ENCODE data around the gene ROR1.
"Not testable (repeated sequence)": the region's sequence is repeated elsewhere in the genome, so short reads cannot be mapped to it uniquely, and the experiment has no call there.

The ROR1 gene

GRCh38 chr1:63824451-63824850 lies 50.6 kb downstream of the ROR1 start:
- no peak overlapping the region for H3K4me3 ChIP-seq (ENCODE audit: extremely low read depth, insufficient read depth, low read length, poor library complexity, severe bottlenecking)
- H3K36me3 ChIP-seq (ENCODE audit: control insufficient read depth, insufficient read depth, low read length), result no peaks in the 10 kb centered on the region
- peaks cover 12% of the 10 kb centered on the region for H3K4me1 ChIP-seq (ENCODE audit: control insufficient read depth, insufficient read depth, low read length, poor library complexity, severe bottlenecking)
- no peaks in the 10 kb centered on the region for H3K9me3 ChIP-seq (ENCODE audit: control insufficient read depth, low read length)
- H3K27ac ChIP-seq (ENCODE audit: low read depth, low read length, severe bottlenecking), result no peak overlapping the region
- no CpG with 5 or more reads among the region's 1 CpG for WGBS, 2 experiments (ENCODE audit: insufficient coverage in 2 of 2)

- H3K27ac ChIP-seq (ENCODE audit: low read depth, low read length, severe bottlenecking), result no peak overlapping the region
- H3K4me1 ChIP-seq (ENCODE audit: control insufficient read depth, insufficient read depth, low read length, poor library complexity, severe bottlenecking), result peaks cover 12% of the 10 kb centered on the region
- H3K4me3 ChIP-seq (ENCODE audit: extremely low read depth, insufficient read depth, low read length, poor library complexity, severe bottlenecking), result no peak overlapping the region
- no CpG with 5 or more reads among the region's 1 CpG for WGBS, 2 experiments (ENCODE audit: insufficient coverage in 2 of 2)
- no peaks in the 10 kb centered on the region for H3K9me3 ChIP-seq (ENCODE audit: control insufficient read depth, low read length)
- H3K36me3 ChIP-seq (ENCODE audit: control insufficient read depth, insufficient read depth, low read length), result no peaks in the 10 kb centered on the region
These were observed 51.3 kb downstream of the ROR1 start for GRCh38 chr1:63825111-63825510.

DNA sequence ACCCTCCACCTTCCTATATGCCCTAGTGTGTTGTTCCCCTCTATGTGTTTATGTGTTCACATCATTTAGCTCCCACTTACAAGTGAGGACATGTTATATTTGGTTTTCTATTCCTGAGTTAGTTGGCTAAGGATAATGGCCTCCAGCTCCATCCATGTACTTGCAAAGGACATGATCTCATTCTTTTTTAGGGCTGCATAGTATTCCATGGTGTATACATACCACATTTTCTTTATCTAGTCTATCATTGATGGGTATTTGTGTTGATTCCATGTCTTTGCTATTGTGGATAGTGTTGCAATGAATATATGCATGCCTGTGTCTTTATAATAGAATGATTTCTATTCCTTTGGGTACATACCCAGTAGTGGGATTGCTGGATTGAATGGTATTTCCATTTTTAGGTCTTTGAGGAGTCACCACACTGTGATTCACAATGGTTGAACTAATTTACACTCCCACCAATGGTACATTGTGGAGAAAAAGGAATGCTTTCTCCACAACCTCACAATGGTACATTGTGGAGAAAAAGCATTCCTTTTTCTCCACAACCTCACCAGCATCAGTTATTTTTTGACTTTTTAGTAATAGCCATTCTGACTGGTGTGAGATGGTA lies 52.5 kb downstream of the ROR1 start:
- not testable (repeated sequence) for H3K4me3 ChIP-seq (ENCODE audit: extremely low read depth, insufficient read depth, low read length, poor library complexity, severe bottlenecking); H3K36me3 ChIP-seq (ENCODE audit: control insufficient read depth, insufficient read depth, low read length); H3K4me1 ChIP-seq (ENCODE audit: control insufficient read depth, insufficient read depth, low read length, poor library complexity, severe bottlenecking); H3K27ac ChIP-seq (ENCODE audit: low read depth, low read length, severe bottlenecking); H3K9me3 ChIP-seq (ENCODE audit: control insufficient read depth, low read length)

DNA sequence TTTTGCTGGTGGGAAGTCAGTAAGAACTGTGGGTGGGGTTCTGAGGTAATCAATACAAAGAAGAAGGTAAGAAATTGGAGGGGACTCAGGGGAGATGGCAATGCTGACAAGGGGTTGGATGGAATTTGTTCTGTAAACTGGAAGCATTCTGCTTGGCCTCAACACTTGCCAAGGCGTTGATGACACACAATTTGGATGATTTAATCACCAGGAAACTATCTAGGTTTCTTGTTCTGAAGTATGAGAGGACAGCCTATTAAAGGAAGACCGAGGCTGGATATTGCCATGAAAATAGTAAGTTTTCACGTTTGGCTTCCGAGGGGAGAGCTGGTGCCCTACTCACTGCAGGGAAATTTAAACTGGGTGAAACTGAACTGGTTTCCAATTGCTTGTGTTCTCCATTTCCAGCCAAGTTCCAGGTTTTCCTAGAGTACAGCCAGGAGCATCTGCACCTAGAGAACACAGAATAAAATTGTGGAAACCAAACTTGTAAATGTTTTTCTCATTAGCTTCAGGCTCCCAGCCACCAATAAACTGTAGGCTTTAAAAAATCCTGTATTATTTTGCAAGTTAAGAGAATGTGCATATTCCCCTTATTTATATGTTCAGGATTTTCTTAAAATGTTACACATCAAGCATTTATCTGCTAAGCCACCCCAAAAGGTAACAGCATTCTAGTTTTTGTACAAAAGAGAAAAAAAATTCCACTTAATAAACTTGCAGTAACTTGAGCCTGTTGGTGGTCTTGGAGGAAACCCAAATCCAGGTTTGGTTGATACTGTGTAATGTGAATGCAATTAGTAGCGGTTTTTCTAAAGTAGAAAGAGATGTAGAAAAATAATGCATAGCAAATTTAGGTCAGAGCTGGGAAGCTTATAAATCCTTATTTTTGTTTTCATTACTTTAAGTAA lies 53.8 kb downstream of the ROR1 start:
- Histone ChIP-seq H3K4me3 (ENCODE audit: extremely low read depth, insufficient read depth, low read length, poor library complexity, severe bottlenecking) (no peak overlapping the region), H3K9me3 (ENCODE audit: control insufficient read depth, low read length) (no peaks in the 10 kb centered on the region), H3K27ac (ENCODE audit: low read depth, low read length, severe bottlenecking) (no peak overlapping the region), H3K36me3 (ENCODE audit: control insufficient read depth, insufficient read depth, low read length) (no peaks in the 10 kb centered on the region), H3K4me1 (ENCODE audit: control insufficient read depth, insufficient read depth, low read length, poor library complexity, severe bottlenecking) (peaks cover 3% of the 10 kb centered on the region)
- WGBS, 2 experiments (ENCODE audit: insufficient coverage in 2 of 2), result 89 to 92% methylated on average over 5 of the region's 5 CpGs

DNA sequence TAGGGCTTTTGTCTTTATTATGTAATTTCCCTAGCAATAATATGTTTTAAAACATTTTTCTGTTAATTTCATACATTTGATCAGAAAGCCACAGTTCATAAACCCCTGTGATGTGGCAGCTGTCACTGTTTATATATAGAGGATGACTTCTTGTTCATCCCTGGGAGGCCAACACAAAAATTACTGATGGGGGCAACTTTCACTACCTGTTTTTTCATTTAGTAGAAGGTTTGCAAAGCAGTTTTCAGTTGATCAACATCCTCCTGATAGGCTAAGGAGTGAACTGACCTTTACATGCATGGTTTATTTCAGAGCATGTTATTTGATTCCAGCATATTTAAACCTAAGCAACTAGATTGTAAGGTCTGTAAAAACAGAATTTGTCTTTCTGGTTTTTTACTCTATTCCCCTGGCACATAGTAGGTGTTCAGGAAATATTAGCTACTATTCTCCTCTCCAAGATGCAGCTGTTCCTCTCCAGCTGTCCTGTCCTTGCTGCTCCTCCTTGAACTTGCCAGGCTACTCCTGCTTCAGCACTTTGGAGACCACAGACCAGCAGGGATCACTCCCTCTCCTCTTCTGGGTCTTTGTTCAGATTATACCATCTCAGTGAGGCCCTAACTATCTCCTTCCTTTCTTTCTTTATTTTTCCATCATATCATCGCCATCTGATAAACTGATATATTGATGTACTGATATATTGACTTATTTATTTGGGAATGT lies 54.7 kb downstream of the ROR1 start:
- peaks cover 3% of the 10 kb centered on the region for H3K4me1 ChIP-seq (ENCODE audit: control insufficient read depth, insufficient read depth, low read length, poor library complexity, severe bottlenecking)
- WGBS, 2 experiments (ENCODE audit: insufficient coverage in 2 of 2), result no CpG with 5 or more reads among the region's 1 CpG
- no peak overlapping the region for H3K27ac ChIP-seq (ENCODE audit: low read depth, low read length, severe bottlenecking)
- no peaks in the 10 kb centered on the region for H3K9me3 ChIP-seq (ENCODE audit: control insufficient read depth, low read length)
- no peak overlapping the region for H3K4me3 ChIP-seq (ENCODE audit: extremely low read depth, insufficient read depth, low read length, poor library complexity, severe bottlenecking)
- H3K36me3 ChIP-seq (ENCODE audit: control insufficient read depth, insufficient read depth, low read length), result no peaks in the 10 kb centered on the region

DNA sequence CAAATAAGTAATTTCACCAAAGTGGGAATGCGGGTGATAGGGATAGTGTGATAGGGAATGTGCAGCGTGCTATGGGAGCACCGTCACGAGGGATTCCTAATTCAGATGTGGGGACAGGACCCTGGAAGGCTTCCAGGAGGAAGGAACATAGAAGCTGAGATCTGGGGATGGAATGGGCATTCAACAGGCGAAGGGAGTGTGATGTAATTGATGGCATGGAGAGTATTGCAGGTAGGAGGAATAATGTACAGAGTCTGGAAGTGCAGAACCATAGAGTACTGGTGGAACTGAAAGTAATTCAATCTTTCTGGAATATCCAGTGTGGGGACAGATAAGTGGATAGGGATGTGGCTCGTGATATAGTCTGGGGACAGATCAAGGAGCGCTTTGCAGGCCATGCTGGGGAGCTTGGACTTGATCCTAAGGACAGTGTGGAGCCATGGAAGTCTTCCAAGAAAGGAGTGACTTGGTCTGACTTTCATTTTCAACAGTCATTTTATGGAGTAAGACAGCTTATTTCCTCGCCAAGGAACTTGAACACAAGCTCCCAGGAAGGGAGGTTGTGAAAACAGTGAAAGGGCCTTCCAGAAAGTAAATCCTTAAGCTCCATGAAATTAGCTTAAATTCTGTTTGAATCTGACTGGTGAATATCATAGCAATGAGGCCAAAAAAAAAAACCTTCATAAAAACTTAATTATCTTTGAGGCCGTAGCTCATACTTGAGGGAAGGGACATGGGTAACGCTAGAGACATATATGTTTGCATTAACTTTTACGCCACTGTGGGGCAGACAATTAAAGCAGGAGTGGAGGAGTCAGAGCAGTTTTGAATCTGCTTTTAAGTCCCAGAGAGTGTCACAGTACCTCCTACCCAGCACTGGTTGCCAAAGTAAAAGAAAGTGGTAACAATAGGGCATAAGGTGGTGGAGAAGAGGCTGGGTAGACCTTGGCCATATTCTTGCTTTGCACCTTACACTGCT lies 55.8 kb downstream of the ROR1 start:
- peaks cover 3% of the 10 kb centered on the region for H3K4me1 ChIP-seq (ENCODE audit: control insufficient read depth, insufficient read depth, low read length, poor library complexity, severe bottlenecking)
- H3K9me3 ChIP-seq (ENCODE audit: control insufficient read depth, low read length), result no peaks in the 10 kb centered on the region
- H3K4me3 ChIP-seq (ENCODE audit: extremely low read depth, insufficient read depth, low read length, poor library complexity, severe bottlenecking), result no peak overlapping the region
- no peak overlapping the region for H3K27ac ChIP-seq (ENCODE audit: low read depth, low read length, severe bottlenecking)
- no peaks in the 10 kb centered on the region for H3K36me3 ChIP-seq (ENCODE audit: control insufficient read depth, insufficient read depth, low read length)
- WGBS, 2 experiments (ENCODE audit: insufficient coverage in 2 of 2), result 97% methylated on average over 8 to 9 of the region's 11 CpGs

DNA sequence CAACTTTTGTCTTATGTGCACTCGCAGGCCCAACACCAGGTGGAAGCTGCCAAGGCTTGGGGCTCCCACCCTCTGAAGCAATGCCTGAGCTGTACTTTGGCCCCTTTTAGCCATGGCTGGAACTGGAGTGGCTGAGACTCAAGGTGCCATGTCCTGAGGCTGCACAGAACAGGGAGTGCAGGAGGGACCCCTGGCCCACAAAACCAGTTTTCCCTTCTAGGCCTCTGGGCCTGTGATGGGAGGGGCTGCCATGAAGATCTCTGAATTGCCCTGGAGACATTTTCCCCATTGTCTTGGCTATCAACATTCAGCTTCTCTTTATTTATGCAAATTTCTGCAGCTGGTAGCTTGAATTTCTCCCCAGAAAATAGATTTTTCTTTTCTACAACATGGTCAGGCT lies 57.6 kb downstream of the ROR1 start:
- no peak overlapping the region for H3K4me3 ChIP-seq (ENCODE audit: extremely low read depth, insufficient read depth, low read length, poor library complexity, severe bottlenecking)
- no peaks in the 10 kb centered on the region for H3K36me3 ChIP-seq (ENCODE audit: control insufficient read depth, insufficient read depth, low read length)
- H3K9me3 ChIP-seq (ENCODE audit: control insufficient read depth, low read length), result no peaks in the 10 kb centered on the region
- peaks cover 3% of the 10 kb centered on the region for H3K4me1 ChIP-seq (ENCODE audit: control insufficient read depth, insufficient read depth, low read length, poor library complexity, severe bottlenecking)
- no peak overlapping the region for H3K27ac ChIP-seq (ENCODE audit: low read depth, low read length, severe bottlenecking)
- 92 to 100% methylated on average over 1 of the region's 1 CpG for WGBS, 2 experiments (ENCODE audit: insufficient coverage in 2 of 2)

- H3K27ac ChIP-seq (ENCODE audit: low read depth, low read length, severe bottlenecking), result no peak overlapping the region
- no peaks in the 10 kb centered on the region for H3K9me3 ChIP-seq (ENCODE audit: control insufficient read depth, low read length)
- H3K4me3 ChIP-seq (ENCODE audit: extremely low read depth, insufficient read depth, low read length, poor library complexity, severe bottlenecking), result no peak overlapping the region
- no peaks in the 10 kb centered on the region for H3K36me3 ChIP-seq (ENCODE audit: control insufficient read depth, insufficient read depth, low read length)
- no peaks in the 10 kb centered on the region for H3K4me1 ChIP-seq (ENCODE audit: control insufficient read depth, insufficient read depth, low read length, poor library complexity, severe bottlenecking)
- 65 to 68% methylated on average over 2 to 3 of the region's 7 CpGs for WGBS, 2 experiments (ENCODE audit: insufficient coverage in 2 of 2)
These were observed 59.7 kb downstream of the ROR1 start for GRCh38 chr1:63833363-63834119.

- H3K36me3 ChIP-seq (ENCODE audit: control insufficient read depth, insufficient read depth, low read length), result no peaks in the 10 kb centered on the region
- no peaks in the 10 kb centered on the region for H3K9me3 ChIP-seq (ENCODE audit: control insufficient read depth, low read length)
- no peak overlapping the region for H3K27ac ChIP-seq (ENCODE audit: low read depth, low read length, severe bottlenecking)
- H3K4me3 ChIP-seq (ENCODE audit: extremely low read depth, insufficient read depth, low read length, poor library complexity, severe bottlenecking), result no peak overlapping the region
- 100% methylated on average over 1 of the region's 1 CpG; no CpG with 5 or more reads in 1 of the 2 experiments for WGBS, 2 experiments (ENCODE audit: insufficient coverage in 2 of 2)
- H3K4me1 ChIP-seq (ENCODE audit: control insufficient read depth, insufficient read depth, low read length, poor library complexity, severe bottlenecking), result no peaks in the 10 kb centered on the region
These were observed 61.3 kb downstream of the ROR1 start for GRCh38 chr1:63835128-63835527.

All from mesodermal cell (in vitro differentiated cells).